SK-MEL-5 (cell line): ENCODE results near the gene FAM89A. TPM values are rescaled to one million over a fixed set of nuclear protein-coding genes. Genes with fewer than 3 reads are reported as not detected.
A peak's percentile ranks its signal among the peaks of the same experiment; 100 is the strongest.
"Not testable (repeated sequence)": the region's sequence is repeated elsewhere in the genome, so short reads cannot be mapped to it uniquely, and the experiment has no call there.

Experiments
- DNase-seq: peaks from one replicate; pipeline ENCODE4 v3.0.0-alpha.2; 2016; ENCODE audit warnings: low read depth, low spot score
- in situ Hi-C: cut with HindIII; loops from 2 replicates; pipeline ENCODE4 v1.10.0; 2016; ENCODE audit warnings: low sequenced_read_pairs, high pct_unique_total_duplicates, low pct_unique_long_range_greater_than_20kb
- total RNA-seq: library from RNA; depleted of rRNA; stranded (reverse); fragments of >200 nt; shearing (Covaris generic); gene quantifications from 2 replicates; pipeline ENCODE4 v1.2.3, GENCODE V29; 2014

The FAM89A gene
- total RNA-seq, 1 experiment from 2014 or later, result 38.7 TPM

DNA sequence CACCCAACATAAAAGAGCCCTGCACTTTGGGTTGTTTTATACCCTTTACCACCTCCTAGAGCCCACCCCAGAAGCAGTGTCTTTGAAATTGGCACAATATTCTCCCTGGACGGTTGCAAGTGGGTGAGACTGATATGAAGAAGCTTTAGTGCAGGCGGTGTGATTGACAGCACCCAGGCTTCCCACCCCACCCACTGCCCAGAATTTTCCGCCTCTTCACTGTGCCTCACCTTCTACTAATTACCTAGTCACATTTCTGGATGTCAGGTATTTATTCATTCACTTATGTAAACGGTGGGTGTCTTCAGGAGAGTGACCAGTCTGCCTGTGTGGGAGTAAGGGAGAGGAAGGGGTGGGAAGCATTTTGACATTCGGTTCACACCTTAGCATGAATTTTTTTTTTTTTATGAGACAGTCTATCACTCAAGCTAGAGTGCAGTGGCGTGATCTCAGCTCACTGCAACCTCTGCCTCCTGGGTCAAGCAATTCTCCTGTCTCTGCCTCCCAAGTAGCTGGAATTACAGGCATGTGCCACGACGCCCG lies 1.7 kb upstream of the FAM89A start:
- DNase-seq, result no peak
- in situ Hi-C loops, result no loop called here

DNA sequence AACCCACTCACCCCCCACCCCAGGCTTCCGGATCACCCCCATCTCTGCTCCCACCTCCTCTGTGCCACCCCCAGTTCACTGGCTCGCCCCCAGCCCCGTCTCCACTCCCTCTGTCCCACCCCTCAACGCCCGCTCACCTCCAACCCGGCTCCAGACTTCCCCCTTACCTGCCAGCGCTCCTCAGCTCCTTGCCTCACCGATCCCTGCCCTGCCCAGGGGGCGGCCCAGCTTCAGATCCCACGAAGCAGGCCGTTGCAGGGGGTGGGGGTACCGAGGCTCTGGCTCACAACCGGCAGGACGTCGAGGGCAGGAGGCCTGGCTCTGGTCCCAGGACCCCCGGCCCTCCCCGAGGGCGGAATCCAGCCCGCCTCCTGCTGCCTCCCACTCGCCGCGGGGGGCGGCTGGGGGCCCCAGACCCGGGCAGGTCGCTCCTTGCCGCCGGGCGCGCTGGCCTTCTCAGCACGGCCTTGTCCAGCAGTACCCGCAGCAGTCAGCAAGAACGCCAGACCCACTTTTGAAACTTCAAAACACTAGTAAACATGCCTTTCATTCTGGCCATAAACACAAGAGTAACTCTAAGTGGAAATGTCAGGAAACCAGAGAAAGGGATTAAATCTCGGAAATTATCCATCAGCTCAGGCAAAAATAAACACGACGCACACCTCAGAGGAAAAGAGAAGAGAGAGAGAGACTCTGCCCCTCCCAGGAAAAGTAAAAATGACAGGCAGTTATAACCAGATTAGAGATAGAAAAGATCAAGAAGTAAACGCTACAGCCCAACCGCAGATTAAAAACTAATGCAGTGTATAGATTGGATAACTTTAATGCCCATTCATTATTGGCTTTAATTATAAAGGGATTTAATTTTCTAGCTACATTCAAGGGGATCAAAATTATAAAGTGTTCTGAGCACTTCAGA lies 1.0 kb upstream of the FAM89A start:
- in situ Hi-C loops, result no loop called here

GRCh38 chr1:231039161-231040018 lies 664 bp downstream of the FAM89A start:
- peak; percentile 42 for DNase-seq
- in situ Hi-C loops, result no loop called here

More for the DNA sequence above, 1.0 kb upstream of the FAM89A start:
- DNase-seq, result no peak

DNA sequence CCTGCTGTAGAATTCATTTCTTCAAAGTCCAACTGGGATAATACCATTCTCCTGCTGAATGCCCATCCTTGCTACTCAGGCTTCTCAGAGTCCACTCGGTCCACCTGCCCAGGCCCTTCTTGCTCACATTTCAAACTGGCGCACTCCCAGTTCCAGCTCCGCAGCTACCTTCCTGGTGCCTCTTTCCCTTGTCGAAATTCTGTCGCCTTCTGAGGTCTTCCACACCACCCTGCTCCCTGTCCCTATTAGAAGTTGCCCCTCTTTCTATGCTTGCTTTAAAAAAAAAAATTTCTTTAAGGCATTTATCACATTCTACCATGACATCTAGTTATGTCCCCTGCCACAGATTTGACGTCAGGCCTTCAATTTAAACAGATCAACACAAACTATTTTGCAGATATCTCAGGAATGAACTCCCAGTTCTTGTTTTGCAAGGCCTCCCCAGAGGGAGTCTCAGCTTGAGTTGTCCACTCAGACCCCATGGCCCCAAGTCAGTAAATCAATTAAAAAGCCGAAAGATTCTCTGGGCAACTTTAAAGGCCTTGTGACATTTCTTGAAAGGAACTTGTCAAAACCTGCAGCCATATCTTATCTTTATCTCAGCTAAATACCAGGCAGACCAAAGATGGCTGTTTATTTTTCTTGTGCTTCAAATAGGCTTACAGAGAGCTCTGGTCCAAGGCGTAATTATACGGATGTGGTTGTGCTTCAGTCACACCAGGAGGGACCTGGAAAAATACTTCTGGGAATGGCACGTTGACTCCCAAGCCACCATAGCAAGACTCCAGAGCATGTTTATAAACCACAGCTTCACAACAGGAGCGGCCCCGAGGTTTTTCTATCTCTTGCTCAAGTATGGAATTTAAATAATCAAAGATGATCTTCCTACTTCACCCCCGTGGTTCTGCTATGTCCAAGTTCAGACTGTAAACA lies 2.2 kb downstream of the FAM89A start:
- in situ Hi-C loops, result no loop called here
- no peak for DNase-seq

DNA sequence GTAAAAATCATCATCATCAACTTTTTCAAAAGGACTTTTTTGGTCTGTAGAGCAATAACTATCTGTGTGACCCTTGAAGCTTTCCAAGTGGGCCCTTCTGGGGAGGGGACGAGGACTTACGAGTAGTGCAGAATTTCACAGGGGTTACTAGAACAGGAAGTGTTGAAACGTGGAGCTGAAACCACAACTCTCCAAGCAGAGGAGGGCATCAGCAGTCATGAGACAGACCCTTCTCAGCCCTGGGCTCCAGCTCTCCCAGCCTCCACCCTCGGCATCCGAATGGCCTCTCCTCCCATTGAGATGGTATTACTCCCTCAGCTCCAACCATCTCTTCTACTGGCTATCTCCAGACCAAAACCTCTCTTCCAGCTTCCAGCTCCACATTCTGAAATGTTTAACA lies 3.6 kb downstream of the FAM89A start:
- DNase-seq, result no peak
- in situ Hi-C loops, result no loop called here

GRCh38 chr1:231035799-231036198 lies 4.3 kb downstream of the FAM89A start:
- no peak for DNase-seq
- in situ Hi-C loops, result no loop called here

- in situ Hi-C loops, result no loop called here
These were observed 7.1 kb downstream of the FAM89A start for GRCh38 chr1:231032963-231033362.

DNA sequence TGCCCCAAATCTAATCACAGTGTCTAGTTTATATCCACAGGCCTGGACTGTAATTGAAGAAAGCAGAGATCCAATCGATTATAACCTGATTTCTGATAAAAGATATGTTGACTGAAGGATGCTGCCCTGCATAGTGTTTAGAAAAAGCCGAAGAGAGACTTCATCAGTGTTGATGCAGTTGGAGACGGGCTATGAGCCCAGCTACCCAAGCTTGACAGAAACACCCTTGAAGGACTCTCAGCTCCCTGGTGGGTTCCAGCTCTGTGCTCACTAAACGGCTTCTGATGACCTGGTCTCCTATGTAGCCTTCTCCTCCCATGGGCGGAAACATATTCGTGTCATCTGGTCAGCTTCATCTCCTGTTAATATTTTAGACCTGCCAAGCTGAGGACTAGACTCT lies 10.2 kb downstream of the FAM89A start:
- no peak for DNase-seq
- in situ Hi-C loops, result no loop called here

More at GRCh38 chr1:231032963-231033362, 7.1 kb downstream of the FAM89A start:
- no peak for DNase-seq

DNA sequence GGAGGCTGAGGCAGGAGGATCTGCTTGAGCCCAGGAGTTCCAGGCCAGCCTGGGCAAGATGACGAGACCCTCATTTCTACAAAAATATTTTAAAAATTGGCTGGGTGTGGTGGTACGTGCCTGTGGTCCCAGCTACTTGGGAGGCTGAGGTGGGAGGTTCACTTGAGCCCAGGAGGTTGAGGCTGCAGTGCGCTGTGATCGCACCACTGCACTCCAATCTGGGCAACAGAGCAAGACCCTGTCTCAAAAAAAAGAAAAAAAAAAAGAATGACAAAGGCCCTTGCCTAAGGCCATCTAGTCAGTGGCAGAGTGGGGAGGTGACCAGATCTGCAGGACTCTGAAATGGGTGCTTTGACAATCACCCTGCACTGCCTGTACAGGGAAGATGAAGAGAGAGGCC lies 10.8 kb downstream of the FAM89A start:
- DNase-seq, in situ Hi-C loops: not testable (repeated sequence)

DNA sequence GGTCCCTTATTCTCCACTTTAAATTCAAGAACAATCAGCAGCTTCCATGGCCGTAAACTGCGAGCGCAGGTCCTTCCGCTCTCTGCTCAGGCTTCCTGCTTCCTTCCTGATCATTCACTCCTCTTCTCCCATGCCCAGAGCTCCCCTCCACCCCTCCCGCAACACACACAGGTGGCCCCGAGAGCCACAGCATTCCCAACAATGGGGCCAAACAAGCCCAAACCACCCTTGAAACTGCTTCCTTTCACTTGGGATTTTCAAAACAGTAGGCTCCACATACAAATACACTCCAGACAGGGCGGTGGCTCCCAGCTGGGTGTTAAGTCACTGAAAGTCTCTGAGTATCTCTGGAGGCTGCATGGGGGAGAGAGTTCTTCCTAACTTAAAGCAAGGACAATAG lies 11.4 kb downstream of the FAM89A start:
- no peak for DNase-seq
- in situ Hi-C loops, result no loop called here

- in situ Hi-C loops, result no loop called here
These were observed 12.1 kb downstream of the FAM89A start for GRCh38 chr1:231027971-231028370.

GRCh38 chr1:231027136-231027925 lies 12.7 kb downstream of the FAM89A start:
- in situ Hi-C loops, result no loop called here
- DNase-seq, result no peak

More at GRCh38 chr1:231027971-231028370, 12.1 kb downstream of the FAM89A start:
- DNase-seq, result no peak

GRCh38 chr1:231026576-231026975 lies 13.5 kb downstream of the FAM89A start:
- in situ Hi-C loops, result no loop called here
- DNase-seq, result no peak

GRCh38 chr1:231023150-231023549 lies 16.9 kb downstream of the FAM89A start:
- no peak for DNase-seq
- in situ Hi-C loops, result no loop called here

GRCh38 chr1:231022543-231022942 lies 17.5 kb downstream of the FAM89A start:
- in situ Hi-C loops, DNase-seq: not testable (repeated sequence)

DNA sequence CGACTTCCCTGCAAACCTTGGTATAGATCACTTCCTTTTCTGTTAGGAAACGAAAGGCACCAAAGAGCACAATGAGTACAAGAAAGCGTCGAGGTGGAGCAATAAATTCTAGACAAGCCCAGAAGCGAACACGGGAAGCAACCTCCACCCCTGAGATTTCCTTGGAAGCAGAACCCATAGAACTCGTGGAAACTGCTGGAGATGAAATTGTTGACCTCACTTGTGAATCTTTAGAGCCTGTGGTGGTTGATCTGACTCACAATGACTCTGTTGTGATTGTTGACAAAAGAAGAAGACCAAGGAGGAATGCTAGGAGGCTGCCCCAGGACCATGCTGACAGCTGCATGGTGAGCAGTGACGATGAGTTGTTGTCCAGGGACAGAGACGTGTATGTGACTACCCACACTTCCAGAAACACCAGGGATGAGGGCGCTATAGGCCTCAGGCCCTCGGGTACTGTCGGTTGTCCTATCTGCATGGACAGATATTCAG lies 18.5 kb downstream of the FAM89A start:
- no peak for DNase-seq
- in situ Hi-C loops, result no loop called here
